ENCODE results near the gene ANKRD6.

DNA sequence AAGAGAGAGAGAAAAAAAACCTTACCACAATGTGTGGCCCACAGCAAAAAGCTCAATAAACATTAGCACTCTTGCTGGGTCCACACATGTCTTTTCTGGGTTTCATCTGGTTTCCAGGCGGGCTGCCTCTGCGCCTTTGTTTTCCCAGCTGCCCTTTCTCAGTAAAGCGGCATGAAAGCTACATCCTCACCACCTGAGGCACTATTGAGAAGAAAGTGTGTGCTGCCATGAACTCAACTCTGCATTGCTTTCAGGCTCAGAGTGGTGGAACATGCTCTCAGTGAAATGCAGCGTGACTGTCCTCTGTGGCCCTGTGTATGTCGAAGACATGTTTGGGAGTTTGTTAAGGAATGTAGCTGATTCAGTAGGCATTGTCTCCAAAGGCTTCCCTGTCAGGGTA lies 103.3 kb downstream of the ANKRD6 start:
- TF ChIP-seq, protein P1, sequence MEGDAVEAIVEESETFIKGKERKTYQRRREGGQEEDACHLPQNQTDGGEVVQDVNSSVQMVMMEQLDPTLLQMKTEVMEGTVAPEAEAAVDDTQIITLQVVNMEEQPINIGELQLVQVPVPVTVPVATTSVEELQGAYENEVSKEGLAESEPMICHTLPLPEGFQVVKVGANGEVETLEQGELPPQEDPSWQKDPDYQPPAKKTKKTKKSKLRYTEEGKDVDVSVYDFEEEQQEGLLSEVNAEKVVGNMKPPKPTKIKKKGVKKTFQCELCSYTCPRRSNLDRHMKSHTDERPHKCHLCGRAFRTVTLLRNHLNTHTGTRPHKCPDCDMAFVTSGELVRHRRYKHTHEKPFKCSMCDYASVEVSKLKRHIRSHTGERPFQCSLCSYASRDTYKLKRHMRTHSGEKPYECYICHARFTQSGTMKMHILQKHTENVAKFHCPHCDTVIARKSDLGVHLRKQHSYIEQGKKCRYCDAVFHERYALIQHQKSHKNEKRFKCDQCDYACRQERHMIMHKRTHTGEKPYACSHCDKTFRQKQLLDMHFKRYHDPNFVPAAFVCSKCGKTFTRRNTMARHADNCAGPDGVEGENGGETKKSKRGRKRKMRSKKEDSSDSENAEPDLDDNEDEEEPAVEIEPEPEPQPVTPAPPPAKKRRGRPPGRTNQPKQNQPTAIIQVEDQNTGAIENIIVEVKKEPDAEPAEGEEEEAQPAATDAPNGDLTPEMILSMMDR (IDR thresholded peaks at IDR 0.05): no peak
- TF ChIP-seq POLR2A (IDR thresholded peaks at IDR 0.05) (no peak), POLR2AphosphoS5 (IDR thresholded peaks at IDR 0.05) (no peak)
